BJ (cell line): ENCODE data around the gene SMO. TPM values are rescaled to one million over a fixed set of nuclear protein-coding genes. Genes with fewer than 3 reads are reported as not detected.

Source experiments
- CTCF ChIA-PET: fragments of 350-600 bp; formaldehyde crosslinking; extraction: SDS; loops from one replicate; lab custom pipeline; 2021; ENCODE audit warnings: antibody characterized with exemption, inconsistent platforms; lab: Yijun Ruan, JAX
- POLR2A ChIA-PET: fragments of 300-600 bp; sonication (Branson Sonifier 250); formaldehyde crosslinking; extraction: SDS; loops from one replicate; lab custom pipeline; 2021; ENCODE audit warnings: antibody characterized with exemption; lab: Charles Lee
- DNase-seq: peaks from one replicate; pipeline ENCODE4 v3.0.0-alpha.2; 2011; ENCODE audit warnings: low read depth
- H3K27me3 ChIP-seq: 2 replicates; pipeline ENCODE4 v1.6.0; 2011; ENCODE audit warnings: low read length; ENCODE audit not compliant: control insufficient read depth, insufficient read depth
- H3K36me3 ChIP-seq: 2 replicates; pipeline ENCODE4 v1.5.1; 2011; ENCODE audit warnings: low read length; ENCODE audit not compliant: control insufficient read depth, insufficient read depth
- H3K4me3 ChIP-seq: 2 replicates; pipeline ENCODE4 v1.5.1; 2011; ENCODE audit warnings: low read depth, mild to moderate bottlenecking, control low read depth, low read length
- CTCF ChIP-seq: IDR thresholded peaks from 2 replicates; pipeline ENCODE4 v1.5.1; 2011; ENCODE audit warnings: low read depth, mild to moderate bottlenecking, control low read depth, inconsistent platforms, low read length, moderate library complexity; ENCODE audit not compliant: insufficient read depth
- polyA plus RNA-seq: library from polyadenylated mRNA; depleted of rRNA; stranded (reverse); fragments of >200 nt; gene quantifications from 2 replicates; pipeline ENCODE4 v1.2.3, GENCODE V29; 2011

The SMO gene
- polyA plus RNA-seq, 1 experiment, result 10.8 TPM

- TF ChIP-seq CTCF, result no peak
- no peak for DNase-seq
- ChIA-PET POLR2A (no interaction called here), CTCF (interaction anchor here (0.6 to 1.4 kb wide), 2 partner anchors 10 to 28 kb away, joined by 3 to 6 read pairs; no protein-coding TSS in a partner anchor)
- no peaks in the 10 kb centered on the region for H3K36me3 ChIP-seq
- no peak overlapping the region for H3K4me3 ChIP-seq
- H3K27me3 ChIP-seq, result no peaks in the 10 kb centered on the region
Observed at GRCh38 chr7:129228633-129229032, 40.2 kb downstream of the SMO start.

GRCh38 chr7:129231666-129232065 is 43.2 kb downstream of the SMO start:
- Histone ChIP-seq H3K27me3 (no peaks in the 10 kb centered on the region), H3K4me3 (no peak overlapping the region), H3K36me3 (no peaks in the 10 kb centered on the region)
- POLR2A ChIA-PET, result no interaction called here
- TF ChIP-seq CTCF, result no peak
- no peak for DNase-seq
- CTCF ChIA-PET, result interaction anchor here (0.9 kb wide), 1 partner anchor 14 kb away, joined by 3 read pairs; no protein-coding TSS in a partner anchor

- TF ChIP-seq CTCF, result no peak
- Histone ChIP-seq H3K4me3 (no peak overlapping the region), H3K27me3 (no peaks in the 10 kb centered on the region), H3K36me3 (no peaks in the 10 kb centered on the region)
- ChIA-PET CTCF (interaction anchor here (0.6 to 1.5 kb wide), 4 partner anchors 20 to 39 kb away, joined by 3 to 8 read pairs (median 4); no protein-coding TSS in a partner anchor), POLR2A (no interaction called here)
- DNase-seq, result no peak
Observed at GRCh38 chr7:129238546-129238945, 50.1 kb downstream of the SMO start.

GRCh38 chr7:129240119-129240820 is 51.8 kb downstream of the SMO start:
- no peaks in the 10 kb centered on the region for H3K27me3 ChIP-seq
- no peak for TF ChIP-seq CTCF
- no peak for DNase-seq
- CTCF ChIA-PET, result interaction anchor here (0.5 to 1.6 kb wide), 2 partner anchors 22 to 26 kb away, joined by 3 to 4 read pairs; no protein-coding TSS in a partner anchor
- POLR2A ChIA-PET, result no interaction called here
- H3K4me3 ChIP-seq, result no peak overlapping the region
- no peaks in the 10 kb centered on the region for H3K36me3 ChIP-seq

- POLR2A ChIA-PET, result no interaction called here
- CTCF ChIA-PET, result no interaction called here
- no peak for TF ChIP-seq CTCF
- no peaks in the 10 kb centered on the region for H3K36me3 ChIP-seq
- H3K4me3 ChIP-seq, result no peak overlapping the region
- DNase-seq, result no peak
- no peaks in the 10 kb centered on the region for H3K27me3 ChIP-seq
Observed at GRCh38 chr7:129244220-129244619, 55.8 kb downstream of the SMO start.
